SK-N-SH (cell line): ENCODE data around the gene THYN1. TPM values are rescaled to one million over a fixed set of nuclear protein-coding genes. Genes with fewer than 3 reads are reported as not detected.

Source experiments
- CTCF ChIA-PET: fragments of 300-600, 350-600 bp; formaldehyde crosslinking; extraction: SDS; loops from one replicate; lab custom pipeline; 2021; lab: Yijun Ruan, JAX
- POLR2A ChIA-PET: fragments of 350-600 bp; sonication (Branson Sonifier 250); formaldehyde crosslinking; extraction: SDS; loops from one replicate; lab custom pipeline; 2020; ENCODE audit warnings: antibody characterized with exemption, inconsistent platforms; lab: Yijun Ruan, JAX
- DNase-seq: peaks from one replicate; pipeline ENCODE4 v3.0.0; 2012
- H2AFZ ChIP-seq: fragments of 200-600 bp; sonication (generic); 2 replicates; pipeline ENCODE4 v1.8.1; 2016; ENCODE audit warnings: antibody characterized with exemption, mild to moderate bottlenecking, low read depth
- H3F3A ChIP-seq: fragments of 200-600 bp; sonication (generic); replicated peaks from 2 replicates; pipeline ENCODE3; 2016; ENCODE audit warnings: antibody characterized with exemption, mild to moderate bottlenecking; ENCODE audit not compliant: insufficient read depth
- H3K27ac ChIP-seq, 2 experiments: fragments of 200-500 bp in 1 of 2; fragments of 200-600 bp in 1 of 2; sonication (Bioruptor generic) in 1 of 2; sonication (generic), shearing (Covaris generic) in 1 of 2; 2 replicates each; pipeline versions ENCODE4 v1.5.1 to v1.6.1; 2014 to 2016; ENCODE audit warnings: low read depth in 2 of 2, inconsistent platforms in 1 of 2, low read length in 1 of 2, mild to moderate bottlenecking in 1 of 2, mixed read lengths in 1 of 2
- H3K27me3 ChIP-seq: fragments of 200-600 bp; sonication (generic), shearing (Covaris generic); 2 replicates; pipeline ENCODE4 v1.6.1; 2016; ENCODE audit warnings: mixed run types; ENCODE audit not compliant: insufficient read depth
- H3K36me3 ChIP-seq, 2 experiments: fragments of 200-500 bp in 1 of 2; fragments of 200-600 bp in 1 of 2; sonication (Bioruptor generic) in 1 of 2; sonication (generic) in 1 of 2; replicated peaks in 1 of 2; 2 replicates each; pipeline versions ENCODE3 to v1.5.1; 2014 to 2016; ENCODE audit warnings: low read length in 1 of 2, mild to moderate bottlenecking in 1 of 2; ENCODE audit not compliant: insufficient read depth in 2 of 2, control insufficient read depth in 1 of 2
- H3K4me1 ChIP-seq, 2 experiments: fragments of 200-500 bp in 1 of 2; fragments of 200-600 bp in 1 of 2; sonication (Bioruptor generic) in 1 of 2; sonication (generic), shearing (Covaris generic) in 1 of 2; 2 replicates each; pipeline versions ENCODE4 v1.5.1 to v1.6.1; 2014 to 2016; ENCODE audit warnings: low read depth in 1 of 2, low read length in 1 of 2, mixed run types in 1 of 2; ENCODE audit not compliant: insufficient read depth in 2 of 2, control insufficient read depth in 1 of 2
- H3K4me2 ChIP-seq: fragments of 200-600 bp; sonication (generic), shearing (Covaris generic); 2 replicates; pipeline ENCODE4 v1.6.1; 2017; ENCODE audit warnings: mixed run types
- H3K4me3 ChIP-seq, 2 experiments: fragments of 200-500 bp in 1 of 2; fragments of 200-600 bp in 1 of 2; sonication (Bioruptor generic) in 1 of 2; sonication (generic), shearing (Covaris generic) in 1 of 2; 2 replicates each; pipeline versions ENCODE4 v1.5.1 to v1.8.1; 2014 to 2016; ENCODE audit warnings: low read depth in 2 of 2, inconsistent platforms in 1 of 2, low read length in 1 of 2, mild to moderate bottlenecking in 1 of 2, mixed read lengths in 1 of 2, moderate library complexity in 1 of 2
- H3K79me2 ChIP-seq: fragments of 200-600 bp; sonication (generic); 2 replicates; pipeline ENCODE4 v1.8.1; 2017; ENCODE audit warnings: mild to moderate bottlenecking; ENCODE audit not compliant: insufficient read depth
- H3K9ac ChIP-seq: fragments of 200-600 bp; sonication (generic); 2 replicates; pipeline ENCODE4 v1.6.1; 2017; ENCODE audit warnings: mixed run types
- H3K9me2 ChIP-seq: fragments of 200-600 bp; sonication (generic); 2 replicates; pipeline ENCODE4 v1.6.1; 2017; ENCODE audit warnings: mixed run types
- H3K9me3 ChIP-seq: fragments of 200-600 bp; sonication (generic); 2 replicates; pipeline ENCODE4 v1.6.1; 2017; ENCODE audit warnings: mixed run types, mild to moderate bottlenecking, moderate library complexity
- H4K20me1 ChIP-seq: fragments of 200-600 bp; sonication (generic); 2 replicates; pipeline ENCODE4 v1.6.1; 2017; ENCODE audit warnings: mild to moderate bottlenecking, mixed run types; ENCODE audit not compliant: insufficient read depth
- CHD2 ChIP-seq: fragments of 150-350 bp; IDR thresholded peaks from 2 replicates; pipeline ENCODE4 v1.6.1; 2018; ENCODE audit warnings: low read length; ENCODE audit not compliant: partially characterized antibody
- ELF1 ChIP-seq: IDR thresholded peaks from 2 replicates; pipeline ENCODE4 v1.4.0; 2012
- EP300 ChIP-seq, 2 experiments: IDR thresholded peaks; 2 replicates each; pipeline versions ENCODE4 v1.4.0 to v1.6.1; 2012; ENCODE audit warnings: borderline replicate concordance in 1 of 2, low read depth in 1 of 2, low read length in 1 of 2
- FOSL2 ChIP-seq: IDR thresholded peaks from 2 replicates; pipeline ENCODE4 v1.4.0; 2012; ENCODE audit warnings: low read depth, mild to moderate bottlenecking, moderate library complexity, borderline replicate concordance
- FOXM1 ChIP-seq: IDR thresholded peaks from 2 replicates; pipeline ENCODE4 v1.4.0; 2012; ENCODE audit warnings: low read depth, mild to moderate bottlenecking
- GATA2 ChIP-seq: sonication (generic); formaldehyde crosslinking; IDR thresholded peaks from 2 replicates; pipeline ENCODE4 v1.5.0; 2020; ENCODE audit warnings: mild to moderate bottlenecking, missing genetic modification reagents
- IRF3 ChIP-seq: fragments of 150-350 bp; IDR thresholded peaks from 2 replicates; pipeline ENCODE4 v1.6.1; 2016; ENCODE audit warnings: mild to moderate bottlenecking, low read depth, low read length
- MXI1 ChIP-seq: IDR thresholded peaks from 2 replicates; pipeline ENCODE4 v1.6.1; 2012; ENCODE audit warnings: mild to moderate bottlenecking, low read depth, low read length, improper control_type of control experiment
- NFIC ChIP-seq: IDR thresholded peaks from 2 replicates; pipeline ENCODE4 v1.4.0; 2012; ENCODE audit warnings: borderline replicate concordance
- POLR2AphosphoS5 ChIP-seq: IDR thresholded peaks from 2 replicates; pipeline ENCODE4 v1.6.1; 2012; ENCODE audit warnings: low read depth, low read length
- RAD21 ChIP-seq: IDR thresholded peaks from 2 replicates; pipeline ENCODE4 v1.6.1; 2012; ENCODE audit warnings: mild to moderate bottlenecking, low read length
- RCOR1 ChIP-seq: fragments of 150-350 bp; IDR thresholded peaks from 2 replicates; pipeline ENCODE4 v1.6.1; 2017; ENCODE audit warnings: antibody characterized with exemption, low read length
- REST ChIP-seq: IDR thresholded peaks from 2 replicates; pipeline ENCODE4 v1.6.1; 2012; ENCODE audit warnings: mild to moderate bottlenecking, low read depth, low read length, moderate library complexity
- RFX5 ChIP-seq: IDR thresholded peaks from 2 replicates; pipeline ENCODE4 v1.6.1; 2012; ENCODE audit warnings: mild to moderate bottlenecking, improper control_type of control experiment, low read length
- RXRA ChIP-seq: IDR thresholded peaks from 2 replicates; pipeline ENCODE4 v1.4.0; 2012; ENCODE audit warnings: low read depth, mild to moderate bottlenecking, borderline replicate concordance
- SIN3A ChIP-seq: IDR thresholded peaks from 2 replicates; pipeline ENCODE4 v1.6.1; 2012; ENCODE audit warnings: low read depth, mild to moderate bottlenecking, low read length, moderate library complexity, borderline replicate concordance
- TCF12 ChIP-seq: IDR thresholded peaks from 2 replicates; pipeline ENCODE4 v1.4.0; 2012
- TEAD4 ChIP-seq: IDR thresholded peaks from 2 replicates; pipeline ENCODE4 v1.4.0; 2012; ENCODE audit warnings: mild to moderate bottlenecking, borderline replicate concordance; ENCODE audit not compliant: insufficient read depth
- ZBTB33 ChIP-seq: IDR thresholded peaks from 2 replicates; pipeline ENCODE4 v1.4.0; 2012; ENCODE audit warnings: low read depth, borderline replicate concordance
- WGBS: methylation state at CpG from one replicate; pipeline ENCODE4 v1.1.6; 2017; ENCODE audit warnings: low lambda C conversion rate; 5-methylcytosine and 5-hydroxymethylcytosine counted together
- polyA plus RNA-seq, 3 experiments: library from polyadenylated mRNA; depleted of rRNA; stranded (reverse); fragments of >200 nt; gene quantifications; 2 replicates each; pipeline ENCODE4 v1.2.3, GENCODE V29; 2012
- TF ChIP-seq, protein P1 (sequence below): IDR thresholded peaks from 2 replicates; pipeline ENCODE4 v1.4.0; 2012; ENCODE audit warnings: low read depth, borderline replicate concordance

Gene THYN1
- polyA plus RNA-seq, 1 of the 3 experiments (the other 2 are of a cell fraction) = 61.8 TPM

DNA sequence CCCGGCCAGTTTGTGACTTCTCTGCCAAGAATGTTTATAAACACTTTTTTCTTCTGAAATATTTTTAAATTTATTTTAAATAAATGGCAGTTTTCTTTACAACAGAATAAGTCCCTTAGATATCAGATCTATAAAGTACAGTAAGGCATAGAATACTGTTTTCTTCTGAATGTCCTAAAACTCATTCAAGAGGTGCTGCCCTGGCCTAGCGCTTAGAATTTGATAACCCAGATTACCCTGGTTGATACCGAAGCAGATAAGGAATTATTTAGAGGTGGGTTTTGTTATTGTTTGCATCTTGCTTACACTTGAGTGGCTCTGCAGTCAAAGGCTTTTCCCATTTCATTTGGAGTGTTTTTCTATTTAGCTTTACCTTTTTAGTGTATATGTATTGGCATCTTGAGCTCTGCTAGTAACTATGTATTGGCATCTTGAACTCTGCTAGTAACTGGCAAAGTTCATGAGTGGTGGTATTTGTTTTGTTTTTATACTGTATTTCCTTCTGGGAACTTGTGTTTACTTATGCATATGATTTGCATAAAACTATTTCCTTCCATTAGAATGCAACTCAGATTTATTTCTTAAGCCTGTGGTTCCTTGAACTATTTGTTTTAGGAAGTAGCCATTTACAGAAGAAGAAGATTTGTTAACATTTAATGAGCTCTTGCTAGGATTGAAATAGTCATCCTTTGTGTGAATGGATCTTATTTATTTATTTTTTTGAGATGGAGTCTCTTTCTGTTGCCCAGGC is 1.5 kb upstream of the THYN1 start:
- Histone ChIP-seq H3K9me2 (no peaks in the 10 kb centered on the region), H3K4me2 (peak overlapping the region; percentile 91), H3K27me3 (no peaks in the 10 kb centered on the region), H2AFZ (0 out of 2 replicates have a peak overlapping the region, but pooled peaks have one; percentile 77), H3K9ac (no peak overlapping the region), H3K36me3 (peaks cover 10 to 30% of the 10 kb centered on the region in 2 experiments), H3K4me1 (peaks cover 4 to 11% of the 10 kb centered on the region in 2 experiments; a peak in 3 of 4 replicates), H3K27ac (no peak overlapping the region), H3F3A (no peaks in the 10 kb centered on the region), H3K79me2 (peaks cover 35% of the 10 kb centered on the region), H3K9me3 (no peaks in the 10 kb centered on the region), H3K4me3 (peak overlapping the region; percentile 85 to 95), H4K20me1 (no peaks in the 10 kb centered on the region)
- DNase-seq = no peak
- TF ChIP-seq TCF12 (no peak), ZBTB33 (no peak), GATA2 (no peak), FOSL2 (no peak), RCOR1 (no peak), SIN3A (no peak), RXRA (no peak), ELF1 (no peak), IRF3 (no peak), EP300 (IDR thresholded peaks at IDR 0.05; ENCODE audit: borderline replicate concordance in 1 of 2, low read depth in 1 of 2, low read length in 1 of 2) (no peak), CHD2 (no peak), TEAD4 (no peak), RAD21 (no peak), MXI1 (no peak), RFX5 (no peak), POLR2AphosphoS5 (no peak), REST (no peak), NFIC (no peak), FOXM1 (no peak)
- TF ChIP-seq, protein P1, sequence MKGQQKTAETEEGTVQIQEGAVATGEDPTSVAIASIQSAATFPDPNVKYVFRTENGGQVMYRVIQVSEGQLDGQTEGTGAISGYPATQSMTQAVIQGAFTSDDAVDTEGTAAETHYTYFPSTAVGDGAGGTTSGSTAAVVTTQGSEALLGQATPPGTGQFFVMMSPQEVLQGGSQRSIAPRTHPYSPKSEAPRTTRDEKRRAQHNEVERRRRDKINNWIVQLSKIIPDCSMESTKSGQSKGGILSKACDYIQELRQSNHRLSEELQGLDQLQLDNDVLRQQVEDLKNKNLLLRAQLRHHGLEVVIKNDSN = no peak
- WGBS = 63% methylated on average over 3 of the region's 3 CpGs
- ChIA-PET POLR2A (no interaction called here), CTCF (interaction anchor here (0.9 to 2.5 kb wide), 3 partner anchors 10 to 43 kb away, joined by 3 to 9 read pairs (median 7); partner anchors contain the start of gene GLB1L3)
